Measurements from ENCODE around the gene KREMEN2.

The KREMEN2 gene

GRCh38 chr16:3007059-3007956 lies 43.2 kb downstream of the KREMEN2 start:
- no peak for DNase-seq

GRCh38 chr16:3007957-3008689 lies 44.0 kb downstream of the KREMEN2 start:
- no peak for DNase-seq

- DNase-seq, result no peak
These were observed 44.6 kb downstream of the KREMEN2 start for GRCh38 chr16:3008690-3009037.

- no peak for DNase-seq
These were observed 45.7 kb downstream of the KREMEN2 start for GRCh38 chr16:3009568-3010390.

GRCh38 chr16:3010510-3010909 lies 46.4 kb downstream of the KREMEN2 start:
- no peak for DNase-seq

GRCh38 chr16:3012246-3012645 lies 48.2 kb downstream of the KREMEN2 start:
- DNase-seq, result no peak

GRCh38 chr16:3012828-3013420 lies 48.8 kb downstream of the KREMEN2 start, which contains the start of gene CLDN9:
Gene CLDN9 (plus strand): TSS chr16:3012923. CDS start chr16:3013363, 440 bp downstream.
- DNase-seq, result no peak

- DNase-seq, result no peak
These were observed 49.4 kb downstream of the KREMEN2 start for GRCh38 chr16:3013491-3013951.

GRCh38 chr16:3013998-3014690 lies 50.1 kb downstream of the KREMEN2 start:
- DNase-seq, result no peak

- no peak for DNase-seq
These were observed 50.9 kb downstream of the KREMEN2 start for GRCh38 chr16:3014971-3015370.

- DNase-seq, result no peak
These were observed 51.9 kb downstream of the KREMEN2 start for GRCh38 chr16:3015865-3016521.

- no peak for DNase-seq
These were observed 53.3 kb downstream of the KREMEN2 start for GRCh38 chr16:3017344-3017743.
